HG03045 (cell line): ENCODE measurements around the gene RASSF5.
A peak's percentile ranks its signal among the peaks of the same experiment; 100 is the strongest.

Experiments
- ATAC-seq: cut with Tn5 transposase; IDR thresholded peaks from one replicate; pipeline ENCODE4 v1.9.1; 2021; ENCODE audit warnings: mild to moderate bottlenecking, moderate library complexity; ENCODE audit not compliant: unreplicated experiment

The RASSF5 gene

GRCh38 chr1:206496131-206496793, 11.1 kb upstream of the RASSF5 start:
- peak; percentile 52 for ATAC-seq

DNA sequence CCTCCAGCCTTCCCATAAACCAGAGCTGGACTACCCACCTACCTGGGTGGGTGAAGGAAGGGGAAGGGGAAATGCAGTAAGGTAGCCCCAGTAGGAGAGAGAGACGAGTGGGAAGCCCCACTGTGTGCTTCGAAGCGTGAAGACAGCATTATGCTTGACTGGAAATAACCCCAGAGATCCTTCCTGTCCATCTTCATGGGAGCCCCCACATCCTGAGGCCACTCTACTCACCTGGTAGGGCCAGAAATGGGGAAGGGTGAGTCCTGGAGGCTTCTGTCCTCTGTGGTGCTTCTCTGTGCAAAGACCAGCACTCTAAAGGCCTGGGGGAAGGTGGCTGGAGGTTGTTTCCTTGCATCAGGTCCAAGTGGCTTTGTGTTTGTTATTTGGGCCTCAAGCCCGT, 10.0 kb upstream of the RASSF5 start:
- no peak for ATAC-seq

DNA sequence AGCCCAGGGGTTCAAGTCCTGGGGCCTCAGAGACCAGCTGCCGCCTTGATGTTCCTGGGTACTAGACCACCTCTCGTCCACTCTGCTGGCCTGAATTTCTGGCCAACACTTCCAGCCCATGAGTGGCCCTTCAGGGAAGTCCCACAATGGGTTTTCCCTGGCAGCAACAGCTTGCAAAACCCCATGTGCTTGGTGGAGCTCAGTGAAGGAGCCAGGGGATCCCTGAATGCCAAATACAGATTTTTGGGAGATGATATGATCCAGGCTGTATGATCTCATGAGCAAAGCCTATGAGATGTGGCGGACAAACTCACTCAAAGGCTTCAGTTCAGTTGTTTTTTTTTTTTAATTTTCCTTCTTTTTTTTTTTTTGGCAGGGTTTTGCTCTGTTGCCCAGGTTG, 9.6 kb upstream of the RASSF5 start:
- ATAC-seq: no peak

- no peak for ATAC-seq
Measured at GRCh38 chr1:206498685-206499084, 8.6 kb upstream of the RASSF5 start.

GRCh38 chr1:206500046-206500445, 7.3 kb upstream of the RASSF5 start:
- ATAC-seq: no peak

DNA sequence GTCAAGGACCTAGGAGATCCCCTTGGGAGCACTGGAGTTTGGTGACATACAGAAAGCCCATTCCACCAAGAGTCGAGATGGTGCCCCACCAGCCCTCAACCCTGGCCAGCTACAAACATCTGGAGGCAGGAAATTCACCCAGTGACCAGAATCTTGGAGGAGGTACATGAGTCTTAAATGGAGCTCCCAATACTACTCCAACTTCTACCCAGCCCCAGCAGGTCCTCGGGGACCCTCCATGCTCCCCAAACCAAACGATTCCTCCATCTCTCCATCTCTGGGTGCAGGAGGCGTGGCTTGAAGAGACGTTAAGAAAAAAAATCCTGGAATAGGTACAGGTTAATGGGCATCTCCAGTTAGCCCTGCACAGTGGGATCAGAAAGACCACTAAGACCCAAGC, 5.5 kb upstream of the RASSF5 start:
- ATAC-seq: no peak

DNA sequence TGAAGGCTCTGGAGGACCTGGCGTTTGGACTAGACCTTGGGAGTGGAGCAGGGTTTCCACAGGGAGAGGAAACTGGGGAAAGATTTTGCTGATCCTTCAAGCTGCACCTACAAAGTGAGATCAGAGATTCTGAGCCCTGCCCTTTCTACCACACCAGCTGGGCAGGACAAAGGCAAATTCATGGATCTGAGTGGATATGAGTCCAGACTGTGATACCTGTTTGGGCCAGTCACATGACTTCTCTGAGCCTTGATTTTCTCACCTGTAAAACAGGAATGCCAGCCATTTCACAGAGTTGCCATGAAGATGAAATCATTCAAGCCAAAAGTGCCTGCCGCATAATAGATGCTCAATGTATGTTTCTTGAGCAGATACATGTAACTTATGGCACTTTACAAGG, 4.9 kb upstream of the RASSF5 start:
- no peak for ATAC-seq

DNA sequence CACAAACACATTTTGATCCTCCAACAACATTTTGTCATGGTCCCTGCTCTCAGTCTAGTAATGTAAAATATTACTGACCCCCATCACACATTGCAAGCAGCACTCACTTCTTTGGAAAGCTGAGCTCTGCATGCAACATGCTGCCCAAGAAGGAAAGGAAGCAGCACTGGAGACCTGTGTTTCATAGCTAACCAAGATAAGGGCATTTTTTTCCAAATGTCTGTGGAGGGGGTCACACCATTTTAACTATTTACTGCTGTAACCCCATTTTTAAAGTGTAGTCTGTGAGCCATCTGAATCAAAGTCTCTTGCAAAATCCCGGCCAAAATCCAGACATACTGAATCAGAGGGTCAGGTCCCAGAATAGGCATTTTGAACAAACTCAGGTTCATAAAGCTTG, 4.5 kb upstream of the RASSF5 start:
- no peak for ATAC-seq

DNA sequence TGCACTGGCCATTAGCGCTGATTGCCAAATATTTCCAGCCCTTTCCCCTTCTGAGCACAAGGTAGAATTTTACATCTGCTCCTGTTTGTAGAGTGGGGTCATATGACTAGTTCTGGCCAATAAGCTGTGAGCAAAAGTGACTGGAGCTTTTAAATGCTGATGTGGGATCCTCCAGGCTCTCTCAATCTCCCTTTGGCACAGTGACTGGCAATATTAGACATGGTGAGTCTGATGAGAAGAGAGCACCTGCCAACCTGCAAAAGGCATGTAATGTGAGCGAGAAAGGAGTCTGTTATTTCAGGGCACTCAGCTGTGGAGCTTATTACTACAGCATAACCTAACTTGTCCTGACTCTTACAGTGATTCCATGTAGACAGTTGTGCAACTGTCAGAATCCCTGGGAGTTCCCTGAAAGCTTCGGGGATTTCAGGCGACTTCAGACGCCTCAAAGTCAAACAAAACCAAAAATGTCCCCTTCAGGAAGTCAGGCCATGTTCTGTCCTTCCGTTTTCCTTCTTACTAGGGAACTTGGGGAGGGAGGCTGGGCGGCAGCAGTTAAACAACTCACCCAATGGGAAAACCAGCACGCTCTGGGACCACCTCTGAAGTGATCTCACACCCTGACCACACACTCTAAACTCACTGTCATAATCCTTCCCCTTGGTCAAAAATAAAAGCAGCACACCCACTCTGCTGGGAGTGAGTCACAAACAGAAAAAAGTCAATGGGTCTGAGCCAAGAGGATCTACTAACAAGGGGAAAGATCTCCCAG, 3.6 kb upstream of the RASSF5 start:
- ATAC-seq: peak; percentile 61

DNA sequence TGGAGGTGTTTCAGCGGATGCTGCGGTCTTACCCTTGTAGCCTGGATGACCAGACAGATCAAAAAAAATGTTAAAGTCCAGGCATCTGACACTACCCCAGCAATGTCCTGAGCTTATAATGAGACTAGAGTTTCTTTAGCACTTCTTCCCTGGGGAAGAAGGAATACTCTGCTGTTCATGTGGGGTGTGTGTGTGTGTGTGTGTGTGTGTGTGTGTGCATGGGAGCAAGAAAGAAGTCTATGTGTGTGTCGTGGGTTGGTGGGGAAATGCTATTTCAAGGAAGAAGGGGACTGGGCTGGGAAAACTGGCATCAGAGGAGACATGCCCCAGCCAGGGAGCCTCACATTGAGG, 3.0 kb upstream of the RASSF5 start:
- no peak for ATAC-seq

GRCh38 chr1:206505702-206506355, 1.5 kb upstream of the RASSF5 start:
- ATAC-seq: no peak

- peak; percentile 23 for ATAC-seq
Measured at GRCh38 chr1:206506405-206507283, 687 bp upstream of the RASSF5 start.

DNA sequence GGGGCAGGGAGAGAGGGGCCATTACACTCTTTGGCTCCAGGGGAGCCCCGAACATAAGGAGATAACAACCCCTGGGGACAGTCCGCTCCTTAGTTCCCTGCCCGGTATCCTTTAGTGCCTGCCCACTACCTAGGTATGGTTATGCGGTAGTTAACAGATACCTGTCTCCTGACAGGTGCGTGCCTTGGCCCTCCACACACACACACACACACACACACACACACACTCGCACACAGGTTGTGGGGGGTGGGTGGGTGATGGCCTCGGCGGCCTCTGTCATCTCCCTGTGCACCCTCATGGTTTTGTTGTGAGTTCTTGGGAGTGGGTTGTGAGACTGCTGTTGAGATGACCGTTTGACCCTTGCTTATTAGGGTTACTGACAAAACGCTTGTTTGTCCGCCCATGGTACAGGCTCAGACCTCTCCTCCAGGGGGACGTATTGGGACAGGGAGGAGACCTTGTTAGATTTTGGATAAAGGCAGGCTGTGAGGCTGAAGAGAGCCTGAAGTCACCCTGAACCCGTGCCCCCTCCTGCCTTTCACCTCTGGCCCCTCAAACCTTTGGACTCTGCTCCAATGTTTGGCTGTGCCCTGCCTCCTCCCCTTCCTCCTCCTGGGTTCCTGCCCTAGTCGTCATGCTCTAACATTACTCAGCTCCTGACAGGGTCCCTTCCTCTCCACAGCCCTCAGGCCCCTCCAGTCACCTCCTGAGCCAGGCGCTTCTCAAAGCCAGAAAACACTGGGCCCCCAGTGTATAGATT, 979 bp downstream of the RASSF5 start:
- no peak for ATAC-seq

DNA sequence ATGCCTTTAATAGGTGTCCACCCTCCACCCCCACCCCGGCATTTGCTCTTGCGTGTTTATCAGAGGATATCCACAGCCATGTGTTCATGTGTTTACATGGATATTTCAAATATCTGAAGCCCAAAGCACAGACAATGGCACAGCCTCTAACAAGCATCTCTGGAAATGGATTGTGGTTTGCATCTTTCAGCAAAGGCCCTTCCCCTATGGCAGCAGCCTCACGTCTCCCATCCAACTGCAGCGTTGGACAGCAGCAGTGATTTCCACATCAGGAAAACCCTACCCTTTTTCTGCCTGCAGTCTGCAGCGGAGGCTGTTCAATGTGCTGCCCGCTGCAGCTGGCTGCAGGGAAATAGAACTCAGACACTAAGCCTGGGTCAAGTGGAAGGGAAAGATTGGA, 1.6 kb downstream of the RASSF5 start:
- ATAC-seq: no peak

DNA sequence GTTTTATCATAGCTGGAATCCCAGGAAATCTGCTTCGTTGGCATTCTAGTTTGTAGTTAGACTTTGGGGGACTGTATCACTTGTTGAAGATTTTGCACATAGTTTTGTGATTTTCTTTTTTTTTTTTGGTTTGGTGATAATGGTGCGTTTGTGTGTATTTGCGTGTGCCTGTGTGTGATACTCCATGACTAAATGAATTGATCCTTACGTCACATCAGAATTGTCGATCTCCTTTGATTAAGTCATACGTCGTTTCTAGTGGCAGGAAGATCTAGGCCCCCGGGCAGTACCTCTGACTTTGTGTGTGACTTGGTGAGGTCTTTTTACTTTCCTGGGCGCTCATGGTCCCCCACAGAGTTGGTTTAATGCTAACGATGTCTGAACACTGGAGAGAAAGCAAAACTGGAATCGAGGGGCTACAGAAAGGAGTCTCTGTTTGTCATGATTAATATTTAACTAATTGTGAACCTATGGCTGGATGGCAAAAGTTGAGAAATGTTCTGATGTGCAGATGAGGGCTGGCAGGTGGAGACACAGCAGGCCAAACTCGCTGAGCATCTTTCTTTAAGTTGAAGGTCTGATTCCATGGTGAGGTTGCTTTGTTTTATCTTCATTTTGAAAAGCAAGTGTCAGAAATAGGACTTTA, 2.4 kb downstream of the RASSF5 start:
- no peak for ATAC-seq

DNA sequence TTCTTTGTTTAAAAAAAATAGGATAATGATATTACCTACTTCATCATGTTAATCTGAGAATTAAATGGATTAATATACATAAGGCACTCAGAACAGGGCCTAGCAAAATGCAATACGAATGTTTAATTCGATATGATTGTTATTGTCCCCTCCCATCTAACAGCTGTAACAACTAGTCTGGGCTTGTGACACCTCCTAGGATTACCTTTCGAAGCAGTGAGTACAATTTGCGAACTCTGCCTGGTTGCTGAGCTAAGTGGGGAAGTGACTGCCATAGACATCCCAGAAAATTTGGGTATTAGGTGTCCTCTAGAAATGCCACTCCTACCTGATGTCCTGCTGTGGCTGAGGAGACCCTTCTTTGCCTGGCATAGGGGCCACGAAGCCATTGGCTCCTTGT, 3.0 kb downstream of the RASSF5 start:
- no peak for ATAC-seq

DNA sequence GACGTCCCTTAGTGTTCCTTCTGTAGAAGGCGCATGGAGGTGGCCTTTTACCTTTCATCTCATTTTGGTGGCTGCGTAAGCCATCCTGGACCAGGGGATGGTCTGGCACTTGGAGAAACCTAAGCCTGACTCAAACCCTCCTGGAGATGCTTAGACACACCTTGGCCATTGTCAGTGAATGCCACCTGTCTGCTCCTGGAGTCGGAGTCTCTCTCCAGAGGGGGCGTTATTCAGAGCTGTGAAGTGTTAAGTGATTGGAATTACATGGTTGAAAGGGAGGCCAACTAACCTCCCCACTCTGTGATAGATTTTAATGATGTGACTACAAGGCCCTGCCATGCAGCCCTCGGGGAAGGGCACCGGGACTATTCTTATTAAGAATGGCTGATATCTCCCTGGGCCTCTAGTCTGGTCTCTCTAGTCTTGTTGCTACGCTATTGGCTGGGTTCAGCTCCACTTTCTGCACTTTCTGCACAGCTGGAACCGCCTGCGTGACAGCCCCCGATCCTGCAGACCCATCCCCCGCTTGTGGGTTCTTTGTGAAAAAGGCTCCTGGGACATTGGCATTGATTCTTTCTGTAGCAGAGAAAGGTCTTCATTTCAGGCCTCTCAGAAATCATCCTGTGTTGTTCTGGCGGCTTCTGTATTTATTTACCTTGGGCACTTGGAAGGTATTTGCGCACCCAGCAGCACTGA, 4.2 kb downstream of the RASSF5 start:
- ATAC-seq: no peak

DNA sequence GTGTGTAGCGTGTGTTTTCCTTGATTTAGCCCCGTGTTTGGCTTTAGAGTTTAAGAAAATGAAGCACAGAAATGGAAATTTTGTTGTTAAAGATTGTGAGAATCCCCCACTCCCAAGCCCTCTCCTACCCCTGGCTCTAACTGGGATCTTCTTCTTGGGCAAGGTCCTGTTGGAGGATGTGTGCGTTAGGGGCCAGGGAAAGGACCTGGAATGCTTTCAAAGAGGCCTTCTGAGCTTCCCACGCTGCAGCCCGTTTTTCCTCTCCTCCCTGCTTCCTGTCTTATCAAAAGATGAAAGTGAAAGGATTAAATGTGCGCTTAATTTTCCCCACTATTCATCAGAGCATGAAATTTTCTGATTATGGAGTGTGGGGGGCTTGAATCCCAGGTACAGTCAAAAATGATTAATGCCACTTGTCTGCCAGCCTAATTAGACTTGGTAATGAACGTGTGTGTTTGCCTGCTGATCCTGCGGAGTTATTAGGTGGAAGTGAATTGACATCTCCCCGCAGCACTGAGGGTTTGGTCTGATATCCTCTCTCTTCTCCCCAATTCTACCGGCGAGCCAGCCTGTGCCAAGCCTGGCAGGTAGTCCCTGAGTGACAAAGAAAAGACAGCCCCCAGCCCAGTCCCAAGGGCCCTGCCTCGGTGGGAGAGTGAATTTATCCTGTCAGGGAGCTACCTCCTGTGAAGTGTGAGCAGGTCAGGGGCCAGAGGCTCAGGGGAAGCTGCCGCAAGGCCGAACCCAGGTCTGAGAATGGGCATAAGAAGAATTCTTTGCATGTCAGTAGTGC, 4.9 kb downstream of the RASSF5 start:
- no peak for ATAC-seq

DNA sequence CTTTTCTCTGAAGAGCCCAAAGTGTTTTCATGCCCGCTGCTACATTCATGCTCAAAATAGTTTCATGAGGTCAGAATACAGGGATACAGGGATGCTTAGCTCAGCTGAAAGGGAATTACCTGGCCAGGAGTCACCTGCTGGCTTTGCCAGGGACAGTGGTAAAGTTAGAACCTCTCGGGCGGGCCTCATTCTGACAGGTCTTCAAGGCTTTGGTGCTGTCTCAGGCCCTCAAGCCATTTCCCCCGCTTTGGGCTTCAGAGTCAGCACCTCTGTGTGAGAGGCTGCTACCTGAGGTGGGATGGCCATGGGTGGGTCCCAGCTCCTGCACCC, 5.5 kb downstream of the RASSF5 start:
- no peak for ATAC-seq
